GM12873 (cell line): ENCODE measurements around the gene ANTKMT.

ENCODE experiments used
- CTCF ChIP-seq: IDR thresholded peaks from 2 replicates; pipeline ENCODE4 v1.5.1; 2012; ENCODE audit warnings: low read depth, mild to moderate bottlenecking, moderate library complexity, low read length, control low read depth; ENCODE audit not compliant: insufficient read depth; ENCODE audit errors: missing control alignments

Gene ANTKMT

GRCh38 chr16:709566-710499 is 11.1 kb upstream of the ANTKMT start:
- peak; percentile 2 for TF ChIP-seq CTCF

GRCh38 chr16:710500-711075 is 10.4 kb upstream of the ANTKMT start:
- no peak for TF ChIP-seq CTCF

GRCh38 chr16:711084-711483 is 9.9 kb upstream of the ANTKMT start:
- TF ChIP-seq CTCF: no peak

- peak; percentile 95 for TF ChIP-seq CTCF
These were observed 9.2 kb upstream of the ANTKMT start for GRCh38 chr16:711548-712320.

GRCh38 chr16:712740-713250 is 8.2 kb upstream of the ANTKMT start:
- peak; percentile 53 for TF ChIP-seq CTCF

- TF ChIP-seq CTCF: no peak
These were observed 6.9 kb upstream of the ANTKMT start for GRCh38 chr16:714079-714478.
